HG03039 (cell line): ENCODE measurements around the gene TNNI3.
"Not testable (repeated sequence)": the region's sequence is repeated elsewhere in the genome, so short reads cannot be mapped to it uniquely, and the experiment has no call there.

Source experiments
- ATAC-seq: cut with Tn5 transposase; IDR thresholded peaks from one replicate; pipeline ENCODE4 v1.9.1; 2021; ENCODE audit warnings: mild to moderate bottlenecking, moderate library complexity; ENCODE audit not compliant: unreplicated experiment

TNNI3 gene

GRCh38 chr19:55173186-55173713 lies 15.7 kb upstream of the TNNI3 start:
- no peak for ATAC-seq

GRCh38 chr19:55172741-55173140 lies 15.2 kb upstream of the TNNI3 start:
- ATAC-seq = no peak

GRCh38 chr19:55172318-55172717 lies 14.8 kb upstream of the TNNI3 start:
- not testable (repeated sequence) for ATAC-seq

- no peak for ATAC-seq
Measured at GRCh38 chr19:55171440-55171839, 13.9 kb upstream of the TNNI3 start.

GRCh38 chr19:55169136-55169535 lies 11.6 kb upstream of the TNNI3 start:
- ATAC-seq = no peak

GRCh38 chr19:55166530-55167268 lies 9.2 kb upstream of the TNNI3 start, which contains the start of gene DNAAF3:
TSS of gene DNAAF3 (minus strand) at chr19:55166613. CDS start at chr19:55166413, 200 bp downstream.
- peak; percentile 68 for ATAC-seq

GRCh38 chr19:55165952-55166529 lies 8.5 kb upstream of the TNNI3 start:
- no peak for ATAC-seq

- ATAC-seq = no peak
Measured at GRCh38 chr19:55161571-55162322, 4.2 kb upstream of the TNNI3 start.

- no peak for ATAC-seq
Measured at GRCh38 chr19:55160986-55161365, 3.4 kb upstream of the TNNI3 start.

- ATAC-seq = no peak
Measured at GRCh38 chr19:55160128-55160985, 2.8 kb upstream of the TNNI3 start.

- no peak for ATAC-seq
Measured at GRCh38 chr19:55158848-55159749, 1.6 kb upstream of the TNNI3 start.

- ATAC-seq = no peak
Measured at GRCh38 chr19:55158423-55158822, 891 bp upstream of the TNNI3 start.

GRCh38 chr19:55156202-55157063 lies 1.1 kb downstream of the TNNI3 start:
- ATAC-seq = no peak

- not testable (repeated sequence) for ATAC-seq
Measured at GRCh38 chr19:55155784-55156183, 1.7 kb downstream of the TNNI3 start.

- no peak for ATAC-seq
Measured at GRCh38 chr19:55153652-55154264, 3.8 kb downstream of the TNNI3 start.

- no peak for ATAC-seq
Measured at GRCh38 chr19:55152017-55152416, 5.5 kb downstream of the TNNI3 start.

- ATAC-seq = no peak
Measured at GRCh38 chr19:55149078-55150003, 8.2 kb downstream of the TNNI3 start, which contains the start of gene TNNT1. TSS of gene TNNT1 (minus strand) at chr19:55149206. CDS start at chr19:55147157, 2,049 bp downstream.
